Neural cell (in vitro differentiated cells): ENCODE measurements around the gene SSBP4. TPM values are rescaled to one million over a fixed set of nuclear protein-coding genes. Genes with fewer than 3 reads are reported as not detected.
A peak's percentile ranks its signal among the peaks of the same experiment; 100 is the strongest.

ENCODE experiments used
- H2AFZ ChIP-seq: fragments of 200-600, 300-800 bp; sonication (generic), shearing (Covaris generic); 2 replicates; pipeline ENCODE4 v1.6.0; 2014; ENCODE audit warnings: low read depth, mild to moderate bottlenecking, antibody characterized with exemption, low read length, moderate library complexity
- H3F3A ChIP-seq: fragments of 200-600 bp; shearing (Covaris generic); 2 replicates; pipeline ENCODE4 v1.6.1; 2016; ENCODE audit warnings: mild to moderate bottlenecking, moderate library complexity, mixed read lengths, antibody characterized with exemption, low read length; ENCODE audit not compliant: insufficient read depth, poor library complexity, severe bottlenecking
- H3K27ac ChIP-seq: fragments of 200-600, 300-800 bp; sonication (generic), shearing (Covaris generic); 2 replicates; pipeline ENCODE4 v1.5.1; 2014; ENCODE audit warnings: mild to moderate bottlenecking, low read length, moderate library complexity
- H3K27me3 ChIP-seq: fragments of 300-800, 200-600 bp; sonication (generic), shearing (Covaris generic); 2 replicates; pipeline ENCODE4 v1.6.0; 2014; ENCODE audit warnings: mild to moderate bottlenecking, low read depth, low read length, moderate library complexity; ENCODE audit not compliant: insufficient read depth
- H3K36me3 ChIP-seq: fragments of 300-800, 200-600 bp; sonication (generic), shearing (Covaris generic); 2 replicates; pipeline ENCODE4 v1.5.1; 2014; ENCODE audit warnings: mild to moderate bottlenecking, antibody characterized with exemption, low read length, moderate library complexity; ENCODE audit not compliant: insufficient read depth
- H3K4me2 ChIP-seq: fragments of 300-800, 200-600 bp; sonication (generic), shearing (Covaris generic); 2 replicates; pipeline ENCODE4 v1.6.0; 2014; ENCODE audit warnings: mild to moderate bottlenecking, low read length
- H3K4me3 ChIP-seq: fragments of 300-800, 200-600 bp; sonication (generic), shearing (Covaris generic); 2 replicates; pipeline ENCODE4 v1.5.1; 2014; ENCODE audit warnings: mild to moderate bottlenecking, low read length, moderate library complexity
- H3K79me2 ChIP-seq: fragments of 200-600 bp; shearing (Covaris generic); replicated peaks from 2 replicates; pipeline ENCODE4 v1.6.0; 2014; ENCODE audit warnings: mild to moderate bottlenecking, low read length, moderate library complexity; ENCODE audit not compliant: insufficient read depth
- H3K9ac ChIP-seq: fragments of 300-800, 200-600 bp; sonication (generic), shearing (Covaris generic); 2 replicates; pipeline ENCODE4 v1.6.1; 2016; ENCODE audit warnings: mild to moderate bottlenecking, low read length, mixed read lengths
- H3K9me2 ChIP-seq: fragments of 200-600 bp; shearing (Covaris generic); 2 replicates; pipeline ENCODE4 v1.6.1; 2016; ENCODE audit warnings: mild to moderate bottlenecking, low read length, mixed read lengths; ENCODE audit not compliant: insufficient read depth
- H3K9me3 ChIP-seq: fragments of 200-600, 300-800 bp; sonication (generic), shearing (Covaris generic); 2 replicates; pipeline ENCODE4 v1.6.1; 2016; ENCODE audit warnings: mild to moderate bottlenecking, mixed run types, low read length, moderate library complexity, mixed read lengths
- H4K20me1 ChIP-seq: fragments of 200-600 bp; shearing (Covaris generic); 2 replicates; pipeline ENCODE4 v1.6.1; 2016; ENCODE audit warnings: mild to moderate bottlenecking, mixed run types; ENCODE audit not compliant: insufficient read depth
- EP300 ChIP-seq: fragments of 450-650 bp; conservative IDR thresholded peaks from 2 replicates; pipeline ENCODE4 v1.6.1; 2014; ENCODE audit warnings: antibody characterized with exemption, mild to moderate bottlenecking, moderate library complexity; ENCODE audit not compliant: poor library complexity, severe bottlenecking
- EZH2 ChIP-seq: fragments of 200-600, 300-800 bp; shearing (Covaris generic), sonication (generic); IDR thresholded peaks from 2 replicates; pipeline ENCODE4 v1.6.1; 2014; ENCODE audit warnings: antibody characterized with exemption, low read length, borderline replicate concordance, mild to moderate bottlenecking; ENCODE audit not compliant: insufficient read depth, poor library complexity, severe bottlenecking
- MXI1 ChIP-seq: fragments of 450-650 bp; conservative IDR thresholded peaks from 2 replicates; pipeline ENCODE4 v1.6.1; 2014; ENCODE audit warnings: antibody characterized with exemption, mild to moderate bottlenecking; ENCODE audit not compliant: poor library complexity, severe bottlenecking
- POLR2AphosphoS5 ChIP-seq: IDR thresholded peaks from 2 replicates; pipeline ENCODE4 v1.6.1; 2012
- RAD21 ChIP-seq: fragments of 450-650 bp; conservative IDR thresholded peaks from 2 replicates; pipeline ENCODE4 v1.6.1; 2014; ENCODE audit warnings: antibody characterized with exemption, mild to moderate bottlenecking, moderate library complexity
- SMC3 ChIP-seq: fragments of 450-650 bp; conservative IDR thresholded peaks from 2 replicates; pipeline ENCODE4 v1.6.1; 2014; ENCODE audit warnings: antibody characterized with exemption, mild to moderate bottlenecking, moderate library complexity; ENCODE audit not compliant: poor library complexity
- TAF1 ChIP-seq: IDR thresholded peaks from 2 replicates; pipeline ENCODE4 v1.6.1; 2012; ENCODE audit warnings: low read depth
- polyA plus RNA-seq: library from polyadenylated mRNA; depleted of rRNA; stranded (reverse); fragments of >200 nt; gene quantifications from 2 replicates; pipeline ENCODE4 v1.2.3, GENCODE V29; 2014
- TF ChIP-seq, protein P1 (sequence below): fragments of 450-650 bp; IDR thresholded peaks from 2 replicates; pipeline ENCODE4 v1.5.1; 2014; ENCODE audit warnings: antibody characterized with exemption, mild to moderate bottlenecking, moderate library complexity; ENCODE audit not compliant: poor library complexity, severe bottlenecking
- TF ChIP-seq, protein P2 (sequence below): IDR thresholded peaks from 2 replicates; pipeline ENCODE4 v1.6.1; 2012; ENCODE audit warnings: borderline replicate concordance

Gene SSBP4
- polyA plus RNA-seq, 1 donor from 2014 or later: 166 TPM

DNA sequence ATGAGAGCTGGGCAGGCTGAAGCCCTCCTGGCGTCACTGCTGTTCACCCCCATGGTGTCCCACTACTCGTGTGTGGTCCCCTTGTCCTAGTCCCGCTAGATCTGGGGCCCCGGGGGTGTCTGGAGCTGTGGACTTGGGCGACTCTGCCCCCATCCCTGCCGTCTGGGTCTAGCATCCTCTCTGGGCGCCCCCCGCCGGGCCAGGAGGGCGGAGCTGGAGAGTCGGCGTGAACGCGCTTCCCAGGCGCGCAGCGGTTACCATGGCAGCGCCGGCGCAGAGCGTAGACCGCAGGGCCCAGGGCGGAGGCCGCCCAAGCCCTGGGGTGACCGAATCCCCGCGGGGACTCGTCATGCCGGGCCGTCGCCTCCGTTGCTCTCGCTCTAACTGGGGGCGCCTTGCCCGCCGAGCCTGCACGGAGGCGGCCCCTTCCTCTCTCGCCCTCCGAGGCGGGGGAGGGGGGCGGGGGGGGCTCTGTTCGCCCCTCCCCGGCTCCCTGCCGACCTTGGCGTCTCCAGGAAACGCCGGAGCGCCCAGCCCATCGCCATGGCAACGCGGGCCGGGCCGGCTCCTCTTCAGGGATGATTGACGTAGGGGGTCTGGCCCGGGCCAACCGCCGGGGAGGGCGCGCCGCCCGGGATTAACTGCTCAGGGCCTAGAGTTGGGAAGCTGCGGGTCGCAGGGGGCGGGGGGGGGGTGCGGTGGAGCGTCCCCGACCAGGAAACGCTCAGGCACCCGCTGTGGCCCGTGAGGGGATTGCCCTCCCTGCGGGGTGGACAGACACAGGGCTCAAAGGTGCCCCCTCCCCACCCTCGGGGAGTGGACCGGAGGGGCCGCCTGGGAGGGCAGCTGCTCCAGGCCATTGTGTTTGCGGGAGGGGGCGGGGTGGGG lies 9.8 kb downstream of the SSBP4 start:
- H3K79me2 ChIP-seq: peaks cover 3% of the 10 kb centered on the region
- peak overlapping the region; percentile 70 for H3K4me3 ChIP-seq
- H3K4me2 ChIP-seq: peak overlapping the region; percentile 44
- H3F3A ChIP-seq: no peaks in the 10 kb centered on the region
- H4K20me1 ChIP-seq: no peaks in the 10 kb centered on the region
- peak overlapping the region; percentile 92 for H3K27ac ChIP-seq
- peak; percentile 79 for TF ChIP-seq MXI1
- TF ChIP-seq SMC3: peak; percentile 26
- no peak for TF ChIP-seq EZH2
- TF ChIP-seq TAF1: peak; percentile 45
- peak; percentile 53 for TF ChIP-seq EP300
- TF ChIP-seq POLR2AphosphoS5: peak; percentile 73
- TF ChIP-seq RAD21: no peak
- TF ChIP-seq, protein P1, sequence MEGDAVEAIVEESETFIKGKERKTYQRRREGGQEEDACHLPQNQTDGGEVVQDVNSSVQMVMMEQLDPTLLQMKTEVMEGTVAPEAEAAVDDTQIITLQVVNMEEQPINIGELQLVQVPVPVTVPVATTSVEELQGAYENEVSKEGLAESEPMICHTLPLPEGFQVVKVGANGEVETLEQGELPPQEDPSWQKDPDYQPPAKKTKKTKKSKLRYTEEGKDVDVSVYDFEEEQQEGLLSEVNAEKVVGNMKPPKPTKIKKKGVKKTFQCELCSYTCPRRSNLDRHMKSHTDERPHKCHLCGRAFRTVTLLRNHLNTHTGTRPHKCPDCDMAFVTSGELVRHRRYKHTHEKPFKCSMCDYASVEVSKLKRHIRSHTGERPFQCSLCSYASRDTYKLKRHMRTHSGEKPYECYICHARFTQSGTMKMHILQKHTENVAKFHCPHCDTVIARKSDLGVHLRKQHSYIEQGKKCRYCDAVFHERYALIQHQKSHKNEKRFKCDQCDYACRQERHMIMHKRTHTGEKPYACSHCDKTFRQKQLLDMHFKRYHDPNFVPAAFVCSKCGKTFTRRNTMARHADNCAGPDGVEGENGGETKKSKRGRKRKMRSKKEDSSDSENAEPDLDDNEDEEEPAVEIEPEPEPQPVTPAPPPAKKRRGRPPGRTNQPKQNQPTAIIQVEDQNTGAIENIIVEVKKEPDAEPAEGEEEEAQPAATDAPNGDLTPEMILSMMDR: no peak
- TF ChIP-seq, protein P2, sequence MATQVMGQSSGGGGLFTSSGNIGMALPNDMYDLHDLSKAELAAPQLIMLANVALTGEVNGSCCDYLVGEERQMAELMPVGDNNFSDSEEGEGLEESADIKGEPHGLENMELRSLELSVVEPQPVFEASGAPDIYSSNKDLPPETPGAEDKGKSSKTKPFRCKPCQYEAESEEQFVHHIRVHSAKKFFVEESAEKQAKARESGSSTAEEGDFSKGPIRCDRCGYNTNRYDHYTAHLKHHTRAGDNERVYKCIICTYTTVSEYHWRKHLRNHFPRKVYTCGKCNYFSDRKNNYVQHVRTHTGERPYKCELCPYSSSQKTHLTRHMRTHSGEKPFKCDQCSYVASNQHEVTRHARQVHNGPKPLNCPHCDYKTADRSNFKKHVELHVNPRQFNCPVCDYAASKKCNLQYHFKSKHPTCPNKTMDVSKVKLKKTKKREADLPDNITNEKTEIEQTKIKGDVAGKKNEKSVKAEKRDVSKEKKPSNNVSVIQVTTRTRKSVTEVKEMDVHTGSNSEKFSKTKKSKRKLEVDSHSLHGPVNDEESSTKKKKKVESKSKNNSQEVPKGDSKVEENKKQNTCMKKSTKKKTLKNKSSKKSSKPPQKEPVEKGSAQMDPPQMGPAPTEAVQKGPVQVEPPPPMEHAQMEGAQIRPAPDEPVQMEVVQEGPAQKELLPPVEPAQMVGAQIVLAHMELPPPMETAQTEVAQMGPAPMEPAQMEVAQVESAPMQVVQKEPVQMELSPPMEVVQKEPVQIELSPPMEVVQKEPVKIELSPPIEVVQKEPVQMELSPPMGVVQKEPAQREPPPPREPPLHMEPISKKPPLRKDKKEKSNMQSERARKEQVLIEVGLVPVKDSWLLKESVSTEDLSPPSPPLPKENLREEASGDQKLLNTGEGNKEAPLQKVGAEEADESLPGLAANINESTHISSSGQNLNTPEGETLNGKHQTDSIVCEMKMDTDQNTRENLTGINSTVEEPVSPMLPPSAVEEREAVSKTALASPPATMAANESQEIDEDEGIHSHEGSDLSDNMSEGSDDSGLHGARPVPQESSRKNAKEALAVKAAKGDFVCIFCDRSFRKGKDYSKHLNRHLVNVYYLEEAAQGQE: peak; percentile 50
- peak overlapping the region; percentile 75 for H3K9ac ChIP-seq
- H3K9me2 ChIP-seq: no peaks in the 10 kb centered on the region
- no peaks in the 10 kb centered on the region for H3K36me3 ChIP-seq
- peak overlapping the region; percentile 19 for H2AFZ ChIP-seq
- H3K27me3 ChIP-seq: no peaks in the 10 kb centered on the region
- no peaks in the 10 kb centered on the region for H3K9me3 ChIP-seq

DNA sequence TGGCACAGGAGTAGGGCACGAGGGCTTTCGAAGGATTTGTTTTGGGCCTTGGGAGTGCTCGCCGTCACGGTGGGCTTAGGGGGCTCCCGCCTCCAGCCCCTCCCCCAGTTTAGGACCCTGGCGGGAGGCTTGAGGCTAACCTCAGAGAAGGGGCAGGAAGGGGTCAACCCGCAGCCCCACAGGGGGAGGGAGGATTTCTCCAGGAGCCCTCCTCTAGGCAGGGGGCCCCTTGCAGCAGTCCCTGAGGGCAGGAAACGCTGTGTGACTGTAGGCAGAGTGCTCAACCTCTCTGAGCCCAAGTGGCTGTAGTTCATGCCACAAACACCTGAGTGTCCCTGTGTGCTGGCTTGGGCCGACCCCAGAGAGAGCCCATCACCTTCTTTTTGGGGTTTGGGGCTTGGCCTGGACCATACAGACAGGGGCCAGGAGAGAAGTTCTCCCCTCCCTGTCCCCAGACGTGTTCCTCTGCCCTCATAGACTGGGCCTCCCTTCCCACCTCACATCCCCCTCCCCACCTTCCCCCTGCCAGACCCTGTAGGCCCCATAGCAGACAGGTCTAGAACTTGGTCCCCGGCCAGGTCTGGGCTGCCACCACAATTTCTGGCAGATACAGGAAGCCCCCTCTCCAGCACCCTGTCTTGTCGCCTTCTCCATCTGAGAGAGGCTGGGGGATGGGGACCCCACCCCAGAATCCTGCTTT lies 10.7 kb downstream of the SSBP4 start:
- Histone ChIP-seq H3F3A (no peaks in the 10 kb centered on the region), H3K4me2 (peak overlapping the region; percentile 44), H3K79me2 (no peaks in the 10 kb centered on the region), H3K27me3 (no peaks in the 10 kb centered on the region), H3K9me2 (no peaks in the 10 kb centered on the region), H3K9ac (peak overlapping the region; percentile 75), H3K4me3 (peak overlapping the region; percentile 70), H3K9me3 (no peaks in the 10 kb centered on the region), H3K27ac (peak overlapping the region; percentile 92), H3K36me3 (no peaks in the 10 kb centered on the region), H2AFZ (no peak overlapping the region), H4K20me1 (no peaks in the 10 kb centered on the region)
- TF ChIP-seq EZH2 (no peak), POLR2AphosphoS5 (no peak), RAD21 (no peak), TAF1 (no peak), SMC3 (no peak), EP300 (no peak), MXI1 (no peak)
- TF ChIP-seq, protein P1: no peak
- TF ChIP-seq, protein P2: no peak
